Activated CD4-positive, alpha-beta T cell treated with anti-CD3 and anti-CD28 coated beads for 4 hours (primary cell): Measurements from ENCODE around the gene SMIM44.

Experiments
- DNase-seq, 2 donors: peaks; one replicate each; pipeline ENCODE4 v3.0.0-alpha.2; 2020

The SMIM44 gene

GRCh38 chr19:3433313-3433712 is 49.9 kb downstream of the SMIM44 start:
- no peak for DNase-seq
